ENCODE measurements around the gene GOLGA8R. TPM values are rescaled to one million over a fixed set of nuclear protein-coding genes. Genes with fewer than 3 reads are reported as not detected.
"Not testable (repeated sequence)": the region's sequence is repeated elsewhere in the genome, so short reads cannot be mapped to it uniquely, and the experiment has no call there.

Gene GOLGA8R
- total RNA-seq, 1 donor from 2014 or later, result 3.0 TPM

- DNase-seq (ENCODE audit: low spot score); H3K4me3 Mint-ChIP-seq (ENCODE audit: low read depth); H3K36me3 Mint-ChIP-seq (ENCODE audit: low read depth); H3K27me3 Mint-ChIP-seq (ENCODE audit: low read depth); intact Hi-C loops (cut with micrococcal nuclease); H3K27ac Mint-ChIP-seq; H3K9me3 Mint-ChIP-seq; H3K4me1 Mint-ChIP-seq (ENCODE audit: low read depth): not testable (repeated sequence)
Measured at GRCh38 chr15:30376375-30377081, 37.5 kb downstream of the GOLGA8R start.

GRCh38 chr15:30375872-30376271 lies 38.2 kb downstream of the GOLGA8R start:
- intact Hi-C loops (cut with micrococcal nuclease); H3K36me3 Mint-ChIP-seq (ENCODE audit: low read depth); H3K4me1 Mint-ChIP-seq (ENCODE audit: low read depth); H3K4me3 Mint-ChIP-seq (ENCODE audit: low read depth); H3K9me3 Mint-ChIP-seq; H3K27ac Mint-ChIP-seq; DNase-seq (ENCODE audit: low spot score); H3K27me3 Mint-ChIP-seq (ENCODE audit: low read depth): not testable (repeated sequence)

- H3K27ac Mint-ChIP-seq; H3K36me3 Mint-ChIP-seq (ENCODE audit: low read depth); intact Hi-C loops (cut with micrococcal nuclease); H3K27me3 Mint-ChIP-seq (ENCODE audit: low read depth); H3K4me3 Mint-ChIP-seq (ENCODE audit: low read depth); H3K4me1 Mint-ChIP-seq (ENCODE audit: low read depth); H3K9me3 Mint-ChIP-seq; DNase-seq (ENCODE audit: low spot score): not testable (repeated sequence)
Measured at GRCh38 chr15:30374862-30375261, 39.2 kb downstream of the GOLGA8R start.

- DNase-seq (ENCODE audit: low spot score); intact Hi-C loops (cut with micrococcal nuclease); H3K4me3 Mint-ChIP-seq (ENCODE audit: low read depth); H3K36me3 Mint-ChIP-seq (ENCODE audit: low read depth); H3K27me3 Mint-ChIP-seq (ENCODE audit: low read depth); H3K27ac Mint-ChIP-seq; H3K4me1 Mint-ChIP-seq (ENCODE audit: low read depth); H3K9me3 Mint-ChIP-seq: not testable (repeated sequence)
Measured at GRCh38 chr15:30368271-30368670, 45.8 kb downstream of the GOLGA8R start.

- DNase-seq (ENCODE audit: low spot score); H3K27ac Mint-ChIP-seq; H3K27me3 Mint-ChIP-seq (ENCODE audit: low read depth); intact Hi-C loops (cut with micrococcal nuclease); H3K4me3 Mint-ChIP-seq (ENCODE audit: low read depth); H3K4me1 Mint-ChIP-seq (ENCODE audit: low read depth); H3K36me3 Mint-ChIP-seq (ENCODE audit: low read depth); H3K9me3 Mint-ChIP-seq: not testable (repeated sequence)
Measured at GRCh38 chr15:30367246-30367645, 46.8 kb downstream of the GOLGA8R start.

- DNase-seq (ENCODE audit: low spot score); H3K4me1 Mint-ChIP-seq (ENCODE audit: low read depth); H3K9me3 Mint-ChIP-seq; H3K27ac Mint-ChIP-seq; intact Hi-C loops (cut with micrococcal nuclease); H3K4me3 Mint-ChIP-seq (ENCODE audit: low read depth); H3K36me3 Mint-ChIP-seq (ENCODE audit: low read depth); H3K27me3 Mint-ChIP-seq (ENCODE audit: low read depth): not testable (repeated sequence)
Measured at GRCh38 chr15:30361404-30361803, 52.7 kb downstream of the GOLGA8R start.

- H3K27ac Mint-ChIP-seq; H3K4me3 Mint-ChIP-seq (ENCODE audit: low read depth); intact Hi-C loops (cut with micrococcal nuclease); H3K27me3 Mint-ChIP-seq (ENCODE audit: low read depth); H3K4me1 Mint-ChIP-seq (ENCODE audit: low read depth); DNase-seq (ENCODE audit: low spot score); H3K36me3 Mint-ChIP-seq (ENCODE audit: low read depth); H3K9me3 Mint-ChIP-seq: not testable (repeated sequence)
Measured at GRCh38 chr15:30360990-30361389, 53.1 kb downstream of the GOLGA8R start.

GRCh38 chr15:30355043-30355442 lies 59.0 kb downstream of the GOLGA8R start:
- DNase-seq (ENCODE audit: low spot score); H3K27ac Mint-ChIP-seq; H3K4me1 Mint-ChIP-seq (ENCODE audit: low read depth); H3K36me3 Mint-ChIP-seq (ENCODE audit: low read depth); H3K9me3 Mint-ChIP-seq; H3K4me3 Mint-ChIP-seq (ENCODE audit: low read depth); intact Hi-C loops (cut with micrococcal nuclease); H3K27me3 Mint-ChIP-seq (ENCODE audit: low read depth): not testable (repeated sequence)

Other genes starting within 250 kb of the GOLGA8R start
- 2.1 TPM in 1 of 2 replicates, not detected in the other for gene CHRFAM7A, start 20.7 kb downstream of the GOLGA8R start, total RNA-seq
- gene GOLGA8Q, start 137.8 kb upstream of the GOLGA8R start, total RNA-seq, result 1.3 and 1.4 TPM in 2 replicates
- gene GOLGA8H, start 189.8 kb upstream of the GOLGA8R start, total RNA-seq, result 0.37 and 0.76 TPM in 2 replicates